Endothelial cell of umbilical vein (primary cell): Measurements from ENCODE around the gene RAB40C. TPM values are rescaled to one million over a fixed set of nuclear protein-coding genes. Genes with fewer than 3 reads are reported as not detected.

ENCODE experiments used
- BruUV-seq: library from RNA; stranded (reverse); fragments of 400-500 nt; replicated peaks from 2 replicates; lab custom pipeline; 2021; lab: Mats Ljungman, UMichigan
- CTCF ChIA-PET: fragments of 300-600, 350-600 bp; sonication (Branson Sonifier 250); formaldehyde crosslinking; loops from one replicate; lab custom pipeline; 2021; ENCODE audit warnings: antibody characterized with exemption, inconsistent platforms; lab: Charles Lee
- POLR2A ChIA-PET: fragments of 300-600, 350-600 bp; sonication (Branson Sonifier 250); formaldehyde crosslinking; loops from one replicate; lab custom pipeline; 2021; ENCODE audit warnings: antibody characterized with exemption, inconsistent platforms; lab: Charles Lee
- DNase-seq: peaks from one replicate; pipeline ENCODE4 v3.0.0-alpha.2; 2011; ENCODE audit warnings: low read depth, low spot score
- FAIRE-seq: peaks from 2 replicates; lab custom pipeline; 2011; peaks lifted over from hg19 to GRCh38; lab: Jason Lieb, UNC
- H2AFZ ChIP-seq: 2 replicates; pipeline ENCODE4 v1.6.0; 2012; ENCODE audit warnings: low read depth, low read length, control low read depth, inconsistent platforms
- H3K27ac ChIP-seq: 2 replicates; pipeline ENCODE4 v1.5.1; 2011; ENCODE audit warnings: low read depth, mild to moderate bottlenecking, control low read depth, low read length, moderate library complexity; ENCODE audit not compliant: insufficient read depth
- H3K27me3 ChIP-seq, 2 experiments: 2 replicates each; pipeline versions ENCODE4 v1.6.0 to v1.6.1; 2011; ENCODE audit warnings: low read length in 2 of 2, mixed read lengths in 1 of 2; ENCODE audit not compliant: control insufficient read depth in 2 of 2, insufficient read depth in 2 of 2
- H3K36me3 ChIP-seq, 2 experiments: 2 replicates in 1 of 2; 3 replicates in 1 of 2; pipeline ENCODE4 v1.5.1; 2011; ENCODE audit warnings: low read length in 2 of 2, mild to moderate bottlenecking in 1 of 2, moderate library complexity in 1 of 2; ENCODE audit not compliant: control insufficient read depth in 2 of 2, insufficient read depth in 2 of 2; ENCODE audit errors: extremely low read depth in 1 of 2
- H3K4me1 ChIP-seq: 3 replicates; pipeline ENCODE4 v1.5.1; 2011; ENCODE audit warnings: mild to moderate bottlenecking, low read length; ENCODE audit not compliant: control insufficient read depth, insufficient read depth; ENCODE audit errors: extremely low read depth
- H3K4me2 ChIP-seq: 2 replicates; pipeline ENCODE4 v1.6.1; 2011; ENCODE audit warnings: low read length, control low read depth, mixed read lengths; ENCODE audit not compliant: insufficient read depth
- H3K4me3 ChIP-seq, 3 experiments: fragments of 200-600 bp in 1 of 3; sonication (generic), shearing (Covaris generic) in 1 of 3; replicated peaks in 1 of 3; 2 replicates each; pipeline ENCODE4 v1.5.1; 2011 to 2016; ENCODE audit warnings: control low read depth in 3 of 3, low read length in 3 of 3, mild to moderate bottlenecking in 2 of 3, inconsistent platforms in 1 of 3, low read depth in 1 of 3, moderate library complexity in 1 of 3; ENCODE audit not compliant: insufficient read depth in 1 of 3
- H3K79me2 ChIP-seq: 2 replicates; pipeline ENCODE4 v1.6.0; 2012; ENCODE audit warnings: low read length, inconsistent platforms; ENCODE audit not compliant: control insufficient read depth, insufficient read depth
- H3K9ac ChIP-seq: replicated peaks from 2 replicates; pipeline ENCODE3; 2011; ENCODE audit warnings: low read length, control low read depth; ENCODE audit not compliant: insufficient read depth; ENCODE audit errors: extremely low read depth
- H3K9me1 ChIP-seq: replicated peaks from 3 replicates; pipeline ENCODE4 v1.6.0; 2011; ENCODE audit warnings: mild to moderate bottlenecking, low read length; ENCODE audit not compliant: control insufficient read depth, insufficient read depth; ENCODE audit errors: extremely low read depth
- H3K9me3 ChIP-seq: replicated peaks from 2 replicates; pipeline ENCODE4 v1.5.1; 2012; ENCODE audit warnings: low read length, inconsistent platforms; ENCODE audit not compliant: control insufficient read depth, insufficient read depth
- H4K20me1 ChIP-seq: replicated peaks from 2 replicates; pipeline ENCODE3; 2011; ENCODE audit warnings: mild to moderate bottlenecking, low read length; ENCODE audit not compliant: control insufficient read depth, insufficient read depth; ENCODE audit errors: extremely low read depth
- CTCF ChIP-seq, 2 donors: IDR thresholded peaks; 1 replicate in 1 of 2; 2 replicates in 1 of 2; pipeline ENCODE4 v1.5.1; 2011; ENCODE audit warnings: low read length in 2 of 2, mild to moderate bottlenecking in 2 of 2, moderate library complexity in 2 of 2, control low read depth in 1 of 2, inconsistent platforms in 1 of 2, low read depth in 1 of 2; ENCODE audit not compliant: insufficient read depth in 1 of 2; ENCODE audit errors: extremely low read depth in 1 of 2
- EZH2 ChIP-seq: IDR thresholded peaks from 2 replicates; pipeline ENCODE4 v1.6.1; 2012; ENCODE audit warnings: borderline replicate concordance, low read depth, mild to moderate bottlenecking, moderate library complexity, low read length, inconsistent platforms; ENCODE audit not compliant: severe bottlenecking
- FOS ChIP-seq: IDR thresholded peaks from 2 replicates; pipeline ENCODE4 v1.6.1; 2011; ENCODE audit warnings: mild to moderate bottlenecking, low read length, moderate library complexity, borderline replicate concordance; ENCODE audit not compliant: insufficient read depth
- GATA2 ChIP-seq: IDR thresholded peaks from 2 replicates; pipeline ENCODE4 v1.7.0; 2011; ENCODE audit warnings: low read depth, mild to moderate bottlenecking, moderate library complexity, mixed read lengths, low read length; ENCODE audit not compliant: insufficient read length, insufficient read depth
- JUN ChIP-seq: IDR thresholded peaks from 2 replicates; pipeline ENCODE4 v1.6.1; 2011; ENCODE audit warnings: borderline replicate concordance, low read depth; ENCODE audit not compliant: insufficient read length, insufficient read depth
- MAX ChIP-seq: IDR thresholded peaks from 2 replicates; pipeline ENCODE4 v1.6.1; 2011; ENCODE audit not compliant: insufficient read depth, insufficient read length
- MYC ChIP-seq: IDR thresholded peaks from one replicate; pipeline ENCODE4 v1.6.1; 2011; ENCODE audit warnings: mild to moderate bottlenecking, low read depth, low read length
- POLR2A ChIP-seq: IDR thresholded peaks from 2 replicates; pipeline ENCODE4 v1.6.1; 2012; ENCODE audit warnings: low read depth, mild to moderate bottlenecking, control low read depth, low read length
- POLR2AphosphoS5 ChIP-seq: IDR thresholded peaks from 2 replicates; pipeline ENCODE4 v1.6.1; 2012; ENCODE audit warnings: low read depth, mild to moderate bottlenecking, control low read depth, low read length, moderate library complexity; ENCODE audit not compliant: insufficient read depth
- dilution Hi-C: fragments of 300-500 bp; cut with MboI; formaldehyde crosslinking; loops from one replicate; pipeline ENCODE4 v1.15.0; 2019; ENCODE audit warnings: low sequenced_read_pairs; ENCODE audit not compliant: extremely low pct_ligation_motif_present
- intact Hi-C: fragments of 100-400 bp; cut with micrococcal nuclease; formaldehyde crosslinking; loops from one replicate; pipeline ENCODE4 v1.10.0; 2022
- polyA plus RNA-seq, 4 experiments: library from polyadenylated mRNA; depleted of rRNA in 3 of 4; stranded (reverse) in 3 of 4; unstranded in 1 of 4; fragments of >200 nt; gene quantifications; 2 replicates each; pipeline versions ENCODE4 v1.2.1 to v1.2.3, GENCODE V29; 2011 to 2012; ENCODE audit warnings: missing spikeins in 1 of 4
- total RNA-seq: library from RNA; stranded (reverse); gene quantifications from 2 replicates; pipeline ENCODE4 v1.2.3, GENCODE V29; 2021

RAB40C gene
- total and polyA plus RNA-seq, 2 donors (not counting 3 experiments of a cell fraction or from before 2014, with no cell fraction given) = 12.4 to 18.8 TPM

GRCh38 chr16:593406-593805 lies 3.5 kb downstream of the RAB40C start:
- BruUV-seq = no TSS peak
- Histone ChIP-seq H4K20me1 (no peaks in the 10 kb centered on the region), H3K9me1 (no peaks in the 10 kb centered on the region), H2AFZ (no peak overlapping the region), H3K9me3 (no peaks in the 10 kb centered on the region), H3K27me3 (no peaks in the 10 kb centered on the region), H3K9ac (no peak overlapping the region), H3K79me2 (peaks cover 22% of the 10 kb centered on the region), H3K4me1 (peaks cover 8% of the 10 kb centered on the region), H3K27ac (no peak overlapping the region), H3K36me3 (peaks cover 0 to 3% of the 10 kb centered on the region in 2 experiments), H3K4me3 (no peak overlapping the region), H3K4me2 (no peak overlapping the region)
- CTCF ChIA-PET = interaction anchor here (1.6 kb wide), 1 partner anchor 14 kb away, joined by 5 read pairs; no protein-coding TSS in a partner anchor
- FAIRE-seq = no peak
- dilution Hi-C loops (no loop called here), intact Hi-C loops (no loop called here)
- no peak for DNase-seq
- POLR2A ChIA-PET = no interaction called here
- TF ChIP-seq FOS (no peak), MAX (no peak), POLR2A (no peak), CTCF (IDR thresholded peaks at IDR 0.05; ENCODE audit: extremely low read depth in 1 of 2, insufficient read depth in 1 of 2, low read depth in 1 of 2, low read length in 2 of 2) (no peak), EZH2 (no peak), POLR2AphosphoS5 (no peak), JUN (no peak), MYC (no peak), GATA2 (no peak)
